GM13976 (cell line): ENCODE results near the gene TANC2.

Experiments used
- DNase-seq: peaks from one replicate; pipeline ENCODE4 v3.0.0; 2012; ENCODE audit warnings: low spot score
- CTCF ChIP-seq: IDR thresholded peaks from 2 replicates; pipeline ENCODE4 v1.5.1; 2012; ENCODE audit warnings: borderline replicate concordance, mild to moderate bottlenecking; ENCODE audit not compliant: insufficient read depth; ENCODE audit errors: extremely low read depth, missing control alignments, control extremely low read depth
- in situ Hi-C: fragments of 300-500 bp; cut with MboI; formaldehyde crosslinking; loops from one replicate; pipeline ENCODE4 v1.12.0; 2022; ENCODE audit warnings: low sequenced_read_pairs, mixed read lengths, inconsistent platforms; ENCODE audit not compliant: unreplicated experiment

Gene TANC2

GRCh38 chr17:62950067-62950466 lies 16.0 kb upstream of the TANC2 start:
- no peak for DNase-seq
- no peak for TF ChIP-seq CTCF
- in situ Hi-C loops = no loop called here

GRCh38 chr17:62955841-62956352 lies 10.1 kb upstream of the TANC2 start:
- DNase-seq = no peak
- in situ Hi-C loops = no loop called here
- TF ChIP-seq CTCF = no peak

- TF ChIP-seq CTCF = no peak
- no peak for DNase-seq
- in situ Hi-C loops = no loop called here
Measured at GRCh38 chr17:62963296-62963695, 2.7 kb upstream of the TANC2 start.

- TF ChIP-seq CTCF = no peak
- in situ Hi-C loops = no loop called here
- DNase-seq = no peak
Measured at GRCh38 chr17:62964506-62964905, 1.5 kb upstream of the TANC2 start.

GRCh38 chr17:62965174-62965685 lies 805 bp upstream of the TANC2 start:
- in situ Hi-C loops = no loop called here
- TF ChIP-seq CTCF = no peak
- DNase-seq = no peak

- in situ Hi-C loops = no loop called here
- DNase-seq = no peak
- no peak for TF ChIP-seq CTCF
Measured at GRCh38 chr17:62966426-62967204, 580 bp downstream of the TANC2 start.
